ENCODE results near the gene LGALS14.

The LGALS14 gene

DNA sequence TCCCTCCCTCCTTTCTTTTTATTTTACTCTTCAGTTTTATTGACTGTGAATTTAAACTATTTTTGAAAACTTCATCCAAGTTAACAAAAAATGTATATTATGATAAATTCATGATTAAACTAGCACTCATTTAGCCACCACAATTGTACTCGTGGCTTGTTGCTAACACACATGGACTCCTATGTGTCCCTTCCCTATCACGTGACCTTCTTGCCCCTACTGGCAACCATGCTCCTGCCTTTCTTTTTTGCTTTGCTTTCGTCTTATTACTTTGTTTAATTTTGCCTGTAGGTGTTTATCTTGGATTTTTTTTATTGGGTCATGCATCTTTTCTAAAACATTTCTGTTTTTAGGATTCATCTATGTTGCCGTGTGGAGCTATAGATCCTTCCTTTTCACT is 25.3 kb downstream of the LGALS14 start:
- H3K9me3 ChIP-seq (ENCODE audit: insufficient read depth, low read depth, low read length) = no peaks in the 10 kb centered on the region
- no peaks in the 10 kb centered on the region for H3K4me1 ChIP-seq (ENCODE audit: insufficient read depth, low read length)

DNA sequence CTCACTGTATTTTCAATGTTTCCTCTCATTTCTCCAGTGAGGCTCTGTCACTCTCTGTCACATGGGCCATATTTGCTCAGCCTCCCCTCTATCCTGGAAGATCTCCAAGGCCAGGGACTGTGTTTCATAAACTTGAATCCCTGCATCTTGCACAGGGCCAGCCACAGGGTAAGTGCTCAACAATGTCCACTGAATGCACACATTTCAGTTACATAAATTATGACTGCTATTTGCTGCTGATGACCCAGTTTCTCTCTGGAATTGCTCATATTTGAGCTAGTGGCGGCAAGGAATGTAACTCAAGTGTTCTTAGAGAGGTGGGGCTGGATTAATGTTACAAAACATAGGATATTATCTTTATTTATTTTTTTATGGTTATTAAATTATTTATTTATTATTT is 27.4 kb downstream of the LGALS14 start:
- no peak overlapping the region for H3K27ac ChIP-seq (ENCODE audit: low read depth, low read length)
- H3K9ac ChIP-seq (ENCODE audit: low read depth, low read length) = no peak overlapping the region
- H3K36me3 ChIP-seq (ENCODE audit: insufficient read depth, low read length) = no peaks in the 10 kb centered on the region
- H3K4me1 ChIP-seq (ENCODE audit: insufficient read depth, low read length) = no peaks in the 10 kb centered on the region
- no peak overlapping the region for H3K4me3 ChIP-seq (ENCODE audit: low read length)
- 100% methylated on average over 1 of the region's 1 CpG for WGBS
- H3K9me3 ChIP-seq (ENCODE audit: insufficient read depth, low read depth, low read length) = no peaks in the 10 kb centered on the region
- H3K27me3 ChIP-seq (ENCODE audit: insufficient read depth, low read length) = peaks cover 3% of the 10 kb centered on the region; the same call in 1 of the 2 replicates

More for the DNA sequence above, 25.3 kb downstream of the LGALS14 start:
- H3K36me3 ChIP-seq (ENCODE audit: insufficient read depth, low read length) = no peaks in the 10 kb centered on the region
- no peak overlapping the region for H3K27ac ChIP-seq (ENCODE audit: low read depth, low read length)
- peaks cover 3% of the 10 kb centered on the region; the same call in 1 of the 2 replicates for H3K27me3 ChIP-seq (ENCODE audit: insufficient read depth, low read length)
- WGBS = 82% methylated on average over 2 of the region's 4 CpGs
- H3K9ac ChIP-seq (ENCODE audit: low read depth, low read length) = no peak overlapping the region
- no peak overlapping the region for H3K4me3 ChIP-seq (ENCODE audit: low read length)

- 85% methylated on average over 2 of the region's 2 CpGs for WGBS
- no peaks in the 10 kb centered on the region for H3K4me1 ChIP-seq (ENCODE audit: insufficient read depth, low read length)
- H3K36me3 ChIP-seq (ENCODE audit: insufficient read depth, low read length) = no peaks in the 10 kb centered on the region
- H3K4me3 ChIP-seq (ENCODE audit: low read length) = no peak overlapping the region
- no peak overlapping the region for H3K27ac ChIP-seq (ENCODE audit: low read depth, low read length)
- H3K9ac ChIP-seq (ENCODE audit: low read depth, low read length) = no peak overlapping the region
- H3K9me3 ChIP-seq (ENCODE audit: insufficient read depth, low read depth, low read length) = no peaks in the 10 kb centered on the region
- H3K27me3 ChIP-seq (ENCODE audit: insufficient read depth, low read length) = peaks cover 3% of the 10 kb centered on the region; the same call in 1 of the 2 replicates
These were observed 29.6 kb downstream of the LGALS14 start for GRCh38 chr19:39733841-39734240.

DNA sequence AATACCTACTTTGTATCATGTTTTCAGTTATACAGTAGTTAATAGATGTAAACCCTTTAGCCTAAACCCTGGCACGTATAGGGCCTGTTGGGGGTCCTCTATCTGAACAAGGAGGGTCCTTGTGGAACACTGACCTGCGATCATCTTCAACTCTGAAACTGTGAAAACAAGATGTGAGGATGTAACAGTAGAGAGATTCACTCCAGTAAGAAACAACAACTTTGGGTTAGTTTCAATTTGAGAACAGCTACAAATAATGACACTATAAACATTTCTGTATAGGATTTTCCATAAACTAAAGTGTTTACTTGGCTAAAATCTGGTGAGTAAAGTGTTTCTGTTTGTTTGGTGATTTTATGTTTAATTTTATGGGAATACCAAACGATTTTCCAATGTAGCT is 31.4 kb downstream of the LGALS14 start:
- H3K9ac ChIP-seq (ENCODE audit: low read depth, low read length) = no peak overlapping the region
- no peak overlapping the region for H3K4me3 ChIP-seq (ENCODE audit: low read length)
- no peaks in the 10 kb centered on the region for H3K9me3 ChIP-seq (ENCODE audit: insufficient read depth, low read depth, low read length)
- H3K36me3 ChIP-seq (ENCODE audit: insufficient read depth, low read length) = no peaks in the 10 kb centered on the region
- 94% methylated on average over 1 of the region's 3 CpGs for WGBS
- no peaks in the 10 kb centered on the region for H3K4me1 ChIP-seq (ENCODE audit: insufficient read depth, low read length)
- no peak overlapping the region for H3K27ac ChIP-seq (ENCODE audit: low read depth, low read length)
- no peaks in the 10 kb centered on the region for H3K27me3 ChIP-seq (ENCODE audit: insufficient read depth, low read length)

DNA sequence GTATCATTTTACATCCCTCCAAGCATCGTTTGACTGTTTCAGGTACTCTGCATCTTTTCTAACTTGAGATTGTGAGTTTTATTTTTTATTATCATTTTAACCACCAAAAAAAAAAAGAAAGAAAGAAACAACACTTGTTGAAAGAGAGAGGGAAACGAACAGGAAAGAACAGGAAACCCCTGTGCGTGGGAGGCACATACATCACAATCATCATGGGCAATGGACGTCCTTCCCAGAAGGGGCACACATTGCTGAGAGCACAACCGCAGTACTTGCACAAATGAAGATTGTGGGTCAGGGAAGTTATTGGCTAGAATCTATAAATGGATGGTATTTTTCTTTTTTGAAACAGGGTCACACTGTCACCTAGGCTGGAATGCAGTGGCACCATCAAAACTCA is 31.8 kb downstream of the LGALS14 start:
- Histone ChIP-seq H3K9ac (ENCODE audit: low read depth, low read length) (no peak overlapping the region), H3K27me3 (ENCODE audit: insufficient read depth, low read length) (no peaks in the 10 kb centered on the region), H3K9me3 (ENCODE audit: insufficient read depth, low read depth, low read length) (no peaks in the 10 kb centered on the region), H3K27ac (ENCODE audit: low read depth, low read length) (no peak overlapping the region), H3K36me3 (ENCODE audit: insufficient read depth, low read length) (no peaks in the 10 kb centered on the region), H3K4me1 (ENCODE audit: insufficient read depth, low read length) (no peaks in the 10 kb centered on the region), H3K4me3 (ENCODE audit: low read length) (no peak overlapping the region)
- WGBS = 54% methylated on average over 4 of the region's 5 CpGs

DNA sequence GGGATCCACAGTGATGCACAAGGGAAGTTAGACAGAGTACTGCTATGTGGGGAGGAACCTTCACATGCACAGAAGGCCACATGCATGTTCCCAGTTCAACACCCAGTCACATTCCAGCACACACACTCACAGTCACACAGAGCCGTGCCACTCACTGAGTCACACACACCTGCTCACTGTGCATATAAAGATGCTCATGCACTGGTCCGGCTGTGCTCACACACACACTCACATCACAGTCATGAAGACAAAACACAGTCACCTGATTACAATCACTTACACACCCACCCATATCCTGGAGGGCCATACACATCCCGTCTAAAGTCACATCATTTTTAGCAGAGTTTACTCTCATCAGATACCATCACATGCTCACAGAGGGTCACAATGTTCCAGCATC is 33.1 kb downstream of the LGALS14 start:
- no peaks in the 10 kb centered on the region for H3K27me3 ChIP-seq (ENCODE audit: insufficient read depth, low read length)
- H3K27ac ChIP-seq (ENCODE audit: low read depth, low read length) = no peak overlapping the region
- H3K9me3 ChIP-seq (ENCODE audit: insufficient read depth, low read depth, low read length) = no peaks in the 10 kb centered on the region
- 88% methylated on average over 3 of the region's 3 CpGs for WGBS
- no peak overlapping the region for H3K9ac ChIP-seq (ENCODE audit: low read depth, low read length)
- no peak overlapping the region for H3K4me3 ChIP-seq (ENCODE audit: low read length)
- H3K4me1 ChIP-seq (ENCODE audit: insufficient read depth, low read length) = no peaks in the 10 kb centered on the region
- no peaks in the 10 kb centered on the region for H3K36me3 ChIP-seq (ENCODE audit: insufficient read depth, low read length)

GRCh38 chr19:39737891-39738290 is 33.6 kb downstream of the LGALS14 start, which contains the start of gene CLC:
Gene CLC (minus strand): TSS chr19:39738029. CDS start chr19:39737952, 77 bp downstream.
- WGBS = 56% methylated on average over 3 of the region's 3 CpGs
- Histone ChIP-seq H3K27me3 (ENCODE audit: insufficient read depth, low read length) (peaks cover 2% of the 10 kb centered on the region; the same call in 1 of the 2 replicates), H3K4me1 (ENCODE audit: insufficient read depth, low read length) (no peaks in the 10 kb centered on the region), H3K9ac (ENCODE audit: low read depth, low read length) (no peak within 1 kb of the TSS), H3K27ac (ENCODE audit: low read depth, low read length) (no peak within 1 kb of the TSS), H3K4me3 (ENCODE audit: low read length) (no peak within 1 kb of the TSS), H3K9me3 (ENCODE audit: insufficient read depth, low read depth, low read length) (no peaks in the 10 kb centered on the region), H3K36me3 (ENCODE audit: insufficient read depth, low read length) (no peaks in the 10 kb centered on the region)

DNA sequence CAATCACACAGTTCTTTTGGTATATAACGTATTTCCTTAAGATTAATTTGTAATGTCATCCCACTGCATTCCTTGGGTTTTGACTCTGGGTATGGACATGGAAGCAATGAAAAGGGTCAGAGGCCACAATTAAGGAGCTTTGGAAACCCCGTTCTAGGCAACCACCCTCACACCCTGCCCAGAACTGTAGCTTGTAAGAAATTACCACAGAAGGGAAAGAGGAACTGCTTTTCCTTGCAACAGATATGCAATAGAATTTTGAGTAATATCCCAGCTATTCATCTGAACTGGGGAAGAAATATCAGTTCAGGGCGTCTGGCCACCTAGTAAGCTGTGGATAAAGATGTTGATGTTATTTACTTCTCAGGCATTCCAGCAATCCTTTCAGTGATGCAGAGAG is 34.5 kb downstream of the LGALS14 start:
- peaks cover 5% of the 10 kb centered on the region; the same call in 1 of the 2 replicates for H3K27me3 ChIP-seq (ENCODE audit: insufficient read depth, low read length)
- H3K9ac ChIP-seq (ENCODE audit: low read depth, low read length) = no peak overlapping the region
- H3K9me3 ChIP-seq (ENCODE audit: insufficient read depth, low read depth, low read length) = no peaks in the 10 kb centered on the region
- no peak overlapping the region for H3K4me3 ChIP-seq (ENCODE audit: low read length)
- no peaks in the 10 kb centered on the region for H3K36me3 ChIP-seq (ENCODE audit: insufficient read depth, low read length)
- 89% methylated on average over 3 of the region's 3 CpGs for WGBS
- no peak overlapping the region for H3K27ac ChIP-seq (ENCODE audit: low read depth, low read length)
- H3K4me1 ChIP-seq (ENCODE audit: insufficient read depth, low read length) = no peaks in the 10 kb centered on the region

DNA sequence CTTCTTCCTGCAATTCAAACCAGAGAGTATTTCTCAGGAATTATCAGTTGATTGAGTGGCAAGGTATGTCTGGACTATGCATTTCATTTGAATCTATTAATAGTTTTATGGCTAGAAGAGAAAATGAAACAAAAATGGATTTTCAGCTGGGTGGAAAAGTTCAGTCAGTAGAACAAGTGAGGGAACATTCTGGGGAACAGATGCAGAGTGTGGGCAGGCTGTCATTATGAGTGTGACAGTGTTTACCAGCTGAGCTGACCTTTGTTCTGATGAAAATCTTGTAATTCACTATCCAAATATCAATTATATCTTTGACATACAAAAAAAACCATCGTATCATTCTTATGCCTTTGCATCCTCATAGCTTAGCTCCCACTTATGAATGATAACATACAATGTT is 36.1 kb downstream of the LGALS14 start:
- Histone ChIP-seq H3K4me3 (ENCODE audit: low read length) (no peak overlapping the region), H3K36me3 (ENCODE audit: insufficient read depth, low read length) (no peaks in the 10 kb centered on the region), H3K27me3 (ENCODE audit: insufficient read depth, low read length) (peaks cover 5% of the 10 kb centered on the region; the same call in 1 of the 2 replicates), H3K9ac (ENCODE audit: low read depth, low read length) (no peak overlapping the region), H3K9me3 (ENCODE audit: insufficient read depth, low read depth, low read length) (no peaks in the 10 kb centered on the region), H3K4me1 (ENCODE audit: insufficient read depth, low read length) (no peaks in the 10 kb centered on the region), H3K27ac (ENCODE audit: low read depth, low read length) (no peak overlapping the region)
- 100% methylated on average over 1 of the region's 1 CpG for WGBS

DNA sequence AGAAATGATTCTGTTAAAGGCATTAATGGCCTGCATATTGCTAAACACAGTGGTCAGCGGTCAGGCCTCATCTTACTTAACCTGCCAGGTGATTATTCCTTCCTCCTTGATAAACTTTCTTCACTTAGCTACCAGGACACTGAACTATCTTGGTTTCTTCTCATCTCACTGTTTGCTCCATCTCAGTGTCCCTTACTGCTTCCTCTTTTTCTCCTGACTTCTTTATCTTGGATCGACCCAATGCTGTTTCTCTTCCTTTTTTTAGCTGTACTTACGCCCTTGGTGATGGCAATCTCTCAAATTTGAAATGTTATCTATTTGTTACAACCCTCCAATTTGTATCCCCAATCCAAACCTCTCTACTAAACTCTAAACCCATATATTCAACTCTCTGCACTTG is 41.4 kb downstream of the LGALS14 start:
- H3K4me1 ChIP-seq (ENCODE audit: insufficient read depth, low read length) = no peaks in the 10 kb centered on the region
- H3K27ac ChIP-seq (ENCODE audit: low read depth, low read length) = no peak overlapping the region
- H3K9ac ChIP-seq (ENCODE audit: low read depth, low read length) = no peak overlapping the region
- H3K36me3 ChIP-seq (ENCODE audit: insufficient read depth, low read length) = no peaks in the 10 kb centered on the region
- peaks cover 14% of the 10 kb centered on the region; the same call in 1 of the 2 replicates for H3K27me3 ChIP-seq (ENCODE audit: insufficient read depth, low read length)
- H3K9me3 ChIP-seq (ENCODE audit: insufficient read depth, low read depth, low read length) = no peaks in the 10 kb centered on the region
- 83% methylated on average over 3 of the region's 3 CpGs for WGBS
- no peak overlapping the region for H3K4me3 ChIP-seq (ENCODE audit: low read length)

GRCh38 chr19:39746836-39747529 is 42.7 kb downstream of the LGALS14 start:
- 84% methylated on average over 4 of the region's 4 CpGs for WGBS
- no peak overlapping the region for H3K4me3 ChIP-seq (ENCODE audit: low read length)
- no peaks in the 10 kb centered on the region for H3K36me3 ChIP-seq (ENCODE audit: insufficient read depth, low read length)

More at GRCh38 chr19:39746836-39747529, 42.7 kb downstream of the LGALS14 start:
- Histone ChIP-seq H3K9me3 (ENCODE audit: insufficient read depth, low read depth, low read length) (no peaks in the 10 kb centered on the region), H3K27ac (ENCODE audit: low read depth, low read length) (no peak overlapping the region), H3K4me1 (ENCODE audit: insufficient read depth, low read length) (no peaks in the 10 kb centered on the region), H3K9ac (ENCODE audit: low read depth, low read length) (no peak overlapping the region), H3K27me3 (ENCODE audit: insufficient read depth, low read length) (peaks cover 14% of the 10 kb centered on the region; the same call in 1 of the 2 replicates)

All from HUES64 (cell line).